ENCODE data around the gene ADARB1. TPM values are rescaled to one million over a fixed set of nuclear protein-coding genes. Genes with fewer than 3 reads are reported as not detected.

Gene ADARB1
- total RNA-seq, 4 donors from 2014 or later: 6.8 to 32.2 (median 17.3) TPM

GRCh38 chr21:45108034-45108790 lies 33.8 kb downstream of the ADARB1 start:
- Histone ChIP-seq H3K9me3 (no peaks in the 10 kb centered on the region), H3K4me3 (no peak overlapping the region), H3K4me1 (peaks cover 13 to 49% (median 18%) of the 10 kb centered on the region in 4 donors), H3K27me3 (no peaks in the 10 kb centered on the region), H3K36me3 (no peaks in the 10 kb centered on the region), H3K27ac (no peak overlapping the region)
- no peak for DNase-seq
- 96 to 100% methylated on average over 6 of the region's 6 CpGs for WGBS, 2 donors (ENCODE audit: low coverage in 1 of 2)
- intact Hi-C loops (cut with DNase I; ENCODE audit: low total_unique reads): no loop called here
- TF ChIP-seq POLR2A (IDR thresholded peaks at IDR 0.05): no peak
- TF ChIP-seq CTCF (IDR thresholded peaks at IDR 0.05): no peak
- TF ChIP-seq POLR2AphosphoS5 (IDR thresholded peaks at IDR 0.05): no peak
- TF ChIP-seq EP300 (IDR thresholded peaks at IDR 0.05; ENCODE audit: low read depth): no peak
- in situ Hi-C loops (cut with MboI; ENCODE audit: low pct_ligation_motif_present in 1 of 4, low pct_unique_long_range_greater_than_20kb in 1 of 4, low sequenced_read_pairs in 3 of 4): no loop called here

DNA sequence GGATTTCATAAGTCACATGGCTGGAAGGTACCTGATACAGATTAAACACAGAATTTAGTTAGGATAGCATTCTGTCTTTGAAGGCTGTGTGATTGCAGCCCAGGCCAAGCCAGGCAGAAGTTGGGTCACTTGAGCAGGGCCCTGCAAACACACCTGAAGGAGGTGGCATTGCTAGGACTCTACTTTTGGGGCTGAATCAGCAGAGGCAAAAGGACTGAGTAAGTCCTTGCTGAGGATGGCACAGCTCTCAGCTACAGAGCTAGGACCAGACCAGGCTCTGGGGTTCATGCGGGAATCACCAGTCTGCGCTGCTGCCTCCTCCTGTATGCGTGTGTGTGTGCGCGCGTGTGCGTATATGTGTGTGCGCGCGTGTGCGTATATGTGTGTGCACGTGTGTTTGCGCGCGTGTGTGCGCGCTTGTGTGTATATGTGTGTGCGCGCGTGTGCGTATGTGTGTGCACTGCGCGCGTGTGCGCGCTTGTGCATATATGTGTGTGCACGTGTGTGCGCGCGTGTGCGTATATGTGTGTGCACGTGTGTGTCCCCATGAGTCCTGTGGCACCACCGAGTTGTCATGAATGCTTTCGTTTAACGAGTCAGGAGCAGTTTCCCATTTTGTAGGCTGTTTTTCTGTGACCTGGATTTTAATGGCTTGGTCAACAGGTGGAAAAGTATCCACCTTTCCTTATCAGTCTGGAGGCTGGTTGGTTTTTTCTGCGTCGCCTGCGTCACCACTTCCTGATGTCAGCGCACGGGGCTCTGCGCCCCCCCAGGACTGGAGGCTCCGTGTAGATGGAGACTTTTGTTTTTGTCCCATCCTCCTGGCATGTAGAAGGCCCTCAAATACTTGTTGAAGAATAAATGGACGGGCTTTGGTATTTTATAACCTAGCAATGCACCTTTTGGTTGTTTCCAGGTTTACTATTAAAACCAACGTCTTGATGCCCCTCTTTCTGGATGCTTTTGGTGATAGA lies 34.7 kb downstream of the ADARB1 start:
- Histone ChIP-seq H3K36me3 (no peaks in the 10 kb centered on the region), H3K27ac (peak overlapping the region; percentile 14 to 52 (median 32)), H3K27me3 (no peaks in the 10 kb centered on the region), H3K4me1 (peaks cover 10 to 52% (median 15%) of the 10 kb centered on the region in 4 donors), H3K9me3 (no peaks in the 10 kb centered on the region), H3K4me3 (peak overlapping the region in 1 of 4 donors; percentile 8)
- DNase-seq: no peak
- TF ChIP-seq POLR2A (IDR thresholded peaks at IDR 0.05) (no peak), EP300 (IDR thresholded peaks at IDR 0.05; ENCODE audit: low read depth) (no peak), POLR2AphosphoS5 (IDR thresholded peaks at IDR 0.05) (no peak)
- WGBS, 2 donors (ENCODE audit: low coverage in 1 of 2): 86 to 95% methylated on average over 4 to 43 of the region's 44 CpGs
- intact Hi-C loops (cut with DNase I; ENCODE audit: low total_unique reads): no loop called here
- in situ Hi-C loops (cut with MboI; ENCODE audit: low pct_ligation_motif_present in 1 of 4, low pct_unique_long_range_greater_than_20kb in 1 of 4, low sequenced_read_pairs in 3 of 4): no loop called here

DNA sequence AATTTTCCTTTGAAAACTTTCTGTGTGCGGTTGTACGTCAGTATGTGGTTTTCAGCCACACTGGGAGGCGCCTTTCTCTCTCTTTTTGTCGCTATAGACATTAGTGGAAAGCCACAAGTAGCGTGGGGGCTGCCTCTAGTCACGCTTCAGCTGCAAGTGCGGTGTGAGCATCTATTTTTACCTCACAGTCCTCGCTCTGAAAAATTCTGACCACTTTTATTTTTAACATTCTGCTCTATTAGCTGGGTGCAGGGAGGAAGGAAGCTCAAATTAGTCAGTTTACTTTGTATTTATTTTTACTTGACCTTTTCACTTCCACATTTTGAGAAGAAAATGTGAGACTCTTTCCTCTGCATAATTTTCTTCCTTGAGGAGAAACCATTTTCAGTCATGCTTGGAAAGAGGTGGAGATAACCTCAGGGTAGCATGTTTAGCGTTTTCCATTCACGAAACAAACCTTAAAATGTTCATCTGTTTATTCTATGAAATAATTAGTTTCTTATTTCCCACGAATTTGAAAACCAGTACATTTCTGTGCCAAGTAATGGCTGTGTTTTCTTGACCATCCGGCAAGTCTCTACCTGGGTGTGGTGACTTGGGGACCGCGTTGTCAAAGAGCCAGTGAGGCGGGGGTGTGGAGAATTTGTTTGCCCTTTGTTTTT lies 35.6 kb downstream of the ADARB1 start:
- Histone ChIP-seq H3K4me3 (peak overlapping the region in 1 of 4 donors; percentile 8), H3K4me1 (peaks cover 3 to 49% (median 8%) of the 10 kb centered on the region in 4 donors), H3K27ac (peak overlapping the region; percentile 14 to 52 (median 32)), H3K36me3 (no peaks in the 10 kb centered on the region), H3K27me3 (no peaks in the 10 kb centered on the region), H3K9me3 (no peaks in the 10 kb centered on the region)
- TF ChIP-seq CTCF (IDR thresholded peaks at IDR 0.05): no peak
- 49 to 51% methylated on average over 14 to 15 of the region's 15 CpGs for WGBS, 2 donors (ENCODE audit: low coverage in 1 of 2)
- peak; percentile 52 for DNase-seq
- in situ Hi-C loops (cut with MboI; ENCODE audit: low pct_ligation_motif_present in 1 of 4, low pct_unique_long_range_greater_than_20kb in 1 of 4, low sequenced_read_pairs in 3 of 4) (no loop called here), intact Hi-C loops (cut with DNase I; ENCODE audit: low total_unique reads) (no loop called here)

GRCh38 chr21:45110873-45111624 lies 36.7 kb downstream of the ADARB1 start:
- intact Hi-C loops (cut with DNase I; ENCODE audit: low total_unique reads) (no loop called here), in situ Hi-C loops (cut with MboI; ENCODE audit: low pct_ligation_motif_present in 1 of 4, low pct_unique_long_range_greater_than_20kb in 1 of 4, low sequenced_read_pairs in 3 of 4) (no loop called here)
- H3K27ac ChIP-seq: peak overlapping the region in 1 of 4 donors; percentile 52
- TF ChIP-seq POLR2A (IDR thresholded peaks at IDR 0.05) (no peak), CTCF (IDR thresholded peaks at IDR 0.05) (no peak)
- H3K4me1 ChIP-seq: peaks cover 0 to 40% (median 7%) of the 10 kb centered on the region in 4 donors
- 71 to 84% methylated on average over 7 to 18 of the region's 18 CpGs for WGBS, 2 donors (ENCODE audit: low coverage in 1 of 2)
- no peak for DNase-seq
- H3K9me3 ChIP-seq: no peaks in the 10 kb centered on the region
- no peaks in the 10 kb centered on the region for H3K36me3 ChIP-seq
- no peaks in the 10 kb centered on the region for H3K27me3 ChIP-seq
- no peak overlapping the region for H3K4me3 ChIP-seq

Data from transverse colon (tissue), 4 donors.